ENCODE data around the gene LYAR. TPM values are rescaled to one million over a fixed set of nuclear protein-coding genes. Genes with fewer than 3 reads are reported as not detected.

The LYAR gene
- total RNA-seq, 6 donors from 2014 or later, result 6.5 to 22.9 (median 14.1) TPM

DNA sequence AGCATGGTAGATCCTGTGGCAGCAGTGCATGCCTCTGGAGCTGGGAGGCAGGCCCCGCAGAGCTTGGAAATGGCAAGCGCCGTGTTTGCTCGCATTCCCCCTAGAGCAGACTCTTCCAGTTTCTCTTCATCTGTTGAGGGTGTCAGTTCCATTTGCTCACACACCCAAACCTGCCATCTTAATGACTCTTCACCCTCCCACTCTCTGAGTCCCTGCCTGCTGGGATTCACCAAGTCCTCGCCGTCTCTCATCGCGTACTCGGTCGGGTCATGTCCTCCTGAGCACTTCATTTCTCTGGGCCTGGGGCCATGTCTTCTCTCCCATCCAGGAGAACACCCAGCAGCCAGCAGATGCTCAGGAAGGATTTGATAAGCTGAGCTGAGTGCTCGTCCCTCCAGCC lies 17.0 kb upstream of the LYAR start:
- Histone ChIP-seq H3K36me3 (peaks cover 0 to 44% (median 23%) of the 10 kb centered on the region in 4 donors), H3K4me1 (no peaks in the 10 kb centered on the region), H3K4me3 (no peak overlapping the region), H3K27ac (no peak overlapping the region), H3K27me3 (no peaks in the 10 kb centered on the region), H3K9me3 (no peaks in the 10 kb centered on the region)
- DNase-seq (peak in 1 of 2 donors; percentile 21), ATAC-seq (ENCODE audit: low FRiP score in 2 of 2) (no peak)
- TF ChIP-seq POLR2A (IDR thresholded peaks at IDR 0.05), result no peak
- TF ChIP-seq, protein P1, sequence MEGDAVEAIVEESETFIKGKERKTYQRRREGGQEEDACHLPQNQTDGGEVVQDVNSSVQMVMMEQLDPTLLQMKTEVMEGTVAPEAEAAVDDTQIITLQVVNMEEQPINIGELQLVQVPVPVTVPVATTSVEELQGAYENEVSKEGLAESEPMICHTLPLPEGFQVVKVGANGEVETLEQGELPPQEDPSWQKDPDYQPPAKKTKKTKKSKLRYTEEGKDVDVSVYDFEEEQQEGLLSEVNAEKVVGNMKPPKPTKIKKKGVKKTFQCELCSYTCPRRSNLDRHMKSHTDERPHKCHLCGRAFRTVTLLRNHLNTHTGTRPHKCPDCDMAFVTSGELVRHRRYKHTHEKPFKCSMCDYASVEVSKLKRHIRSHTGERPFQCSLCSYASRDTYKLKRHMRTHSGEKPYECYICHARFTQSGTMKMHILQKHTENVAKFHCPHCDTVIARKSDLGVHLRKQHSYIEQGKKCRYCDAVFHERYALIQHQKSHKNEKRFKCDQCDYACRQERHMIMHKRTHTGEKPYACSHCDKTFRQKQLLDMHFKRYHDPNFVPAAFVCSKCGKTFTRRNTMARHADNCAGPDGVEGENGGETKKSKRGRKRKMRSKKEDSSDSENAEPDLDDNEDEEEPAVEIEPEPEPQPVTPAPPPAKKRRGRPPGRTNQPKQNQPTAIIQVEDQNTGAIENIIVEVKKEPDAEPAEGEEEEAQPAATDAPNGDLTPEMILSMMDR (IDR thresholded peaks at IDR 0.05), result no peak
- no peak for TF ChIP-seq EP300 (IDR thresholded peaks at IDR 0.05)
- TF ChIP-seq POLR2AphosphoS5 (IDR thresholded peaks at IDR 0.05), result no peak
- 94 to 97% methylated on average over 10 to 11 of the region's 11 CpGs for WGBS, 2 donors

DNA sequence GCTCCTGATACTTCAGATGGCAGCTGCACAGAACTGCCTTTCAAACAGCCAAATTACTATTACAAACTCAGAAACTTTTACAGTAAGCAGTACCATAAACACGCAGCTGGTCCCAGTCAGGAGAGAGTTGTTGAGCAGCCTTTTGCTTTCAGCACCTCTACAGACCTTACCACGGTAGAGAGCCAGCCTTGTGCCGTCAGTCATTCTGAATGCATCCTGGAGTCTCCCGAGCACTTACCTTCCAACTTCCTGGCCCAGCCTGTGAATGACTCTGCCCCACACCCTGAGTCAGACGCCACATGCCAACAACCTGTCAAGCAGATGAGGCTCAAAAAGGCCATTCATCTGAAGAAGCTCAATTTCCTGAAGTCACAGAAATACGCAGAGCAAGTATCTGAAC lies 12.5 kb upstream of the LYAR start:
- no peak for DNase-seq
- Histone ChIP-seq H3K4me1 (no peaks in the 10 kb centered on the region), H3K27me3 (no peaks in the 10 kb centered on the region), H3K9me3 (no peaks in the 10 kb centered on the region), H3K27ac (no peak overlapping the region), H3K36me3 (peaks cover 0 to 58% (median 25%) of the 10 kb centered on the region in 4 donors), H3K4me3 (no peak overlapping the region)
- ATAC-seq (ENCODE audit: low FRiP score in 2 of 2), result no peak
- TF ChIP-seq POLR2A (IDR thresholded peaks at IDR 0.05) (no peak), POLR2AphosphoS5 (IDR thresholded peaks at IDR 0.05) (no peak), EP300 (IDR thresholded peaks at IDR 0.05) (no peak)
- TF ChIP-seq, protein P1 (IDR thresholded peaks at IDR 0.05), result no peak
- 70 to 72% methylated on average over 6 of the region's 6 CpGs for WGBS, 2 donors

DNA sequence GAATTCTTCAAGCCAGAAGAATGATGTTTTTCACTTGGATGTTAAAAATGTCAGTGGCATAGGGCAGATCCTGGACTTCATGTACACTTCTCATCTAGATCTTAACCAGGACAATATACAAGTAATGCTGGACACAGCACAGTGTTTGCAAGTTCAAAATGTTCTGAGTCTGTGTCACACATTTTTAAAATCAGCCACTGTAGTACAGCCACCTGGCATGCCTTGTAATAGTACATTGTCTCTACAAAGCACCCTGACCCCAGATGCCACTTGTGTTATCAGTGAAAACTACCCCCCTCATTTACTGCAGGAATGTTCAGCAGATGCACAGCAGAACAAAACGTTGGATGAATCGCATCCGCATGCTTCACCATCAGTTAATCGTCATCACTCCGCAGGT lies 12.0 kb upstream of the LYAR start:
- H3K27ac ChIP-seq, result no peak overlapping the region
- no peak overlapping the region for H3K4me3 ChIP-seq
- H3K36me3 ChIP-seq, result peaks cover 0 to 54% (median 23%) of the 10 kb centered on the region in 4 donors
- no peaks in the 10 kb centered on the region for H3K27me3 ChIP-seq
- no peak for TF ChIP-seq POLR2AphosphoS5 (IDR thresholded peaks at IDR 0.05)
- no peak for TF ChIP-seq POLR2A (IDR thresholded peaks at IDR 0.05)
- TF ChIP-seq EP300 (IDR thresholded peaks at IDR 0.05), result no peak
- TF ChIP-seq, protein P1 (IDR thresholded peaks at IDR 0.05), result no peak
- ATAC-seq (ENCODE audit: low FRiP score in 2 of 2), result no peak
- H3K4me1 ChIP-seq, result no peaks in the 10 kb centered on the region
- no peaks in the 10 kb centered on the region for H3K9me3 ChIP-seq
- DNase-seq, result no peak
- 94% methylated on average over 5 of the region's 5 CpGs for WGBS, 2 donors

DNA sequence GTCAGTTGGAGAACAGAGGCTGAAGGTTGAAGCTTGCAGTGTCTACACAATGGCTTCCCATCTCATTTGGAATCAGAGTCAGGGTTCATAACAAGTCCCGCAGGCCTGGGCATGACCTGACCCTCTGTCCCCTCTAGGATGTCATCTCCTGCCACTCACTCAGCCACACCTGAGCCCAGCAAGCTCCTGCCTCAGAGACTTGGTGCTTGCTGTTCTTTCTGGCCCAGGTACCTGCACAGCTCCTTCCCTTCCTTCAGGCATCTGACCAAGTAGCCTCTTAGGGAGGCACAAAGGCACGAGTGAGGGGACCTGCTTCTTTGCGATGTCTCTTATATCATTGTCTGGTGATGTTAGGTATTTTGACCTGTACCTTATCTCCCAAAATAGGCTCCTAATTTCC lies 9.1 kb upstream of the LYAR start:
- no peak for ATAC-seq (ENCODE audit: low FRiP score in 2 of 2)
- Histone ChIP-seq H3K27me3 (no peaks in the 10 kb centered on the region), H3K27ac (no peak overlapping the region), H3K4me1 (no peaks in the 10 kb centered on the region), H3K4me3 (no peak overlapping the region), H3K9me3 (no peaks in the 10 kb centered on the region), H3K36me3 (peaks cover 0 to 40% (median 16%) of the 10 kb centered on the region in 4 donors)
- WGBS, 2 donors, result 95 to 97% methylated on average over 3 of the region's 3 CpGs
- TF ChIP-seq, protein P1 (IDR thresholded peaks at IDR 0.05), result no peak
- TF ChIP-seq POLR2A (IDR thresholded peaks at IDR 0.05), result no peak
- no peak for TF ChIP-seq EP300 (IDR thresholded peaks at IDR 0.05)
- no peak for TF ChIP-seq POLR2AphosphoS5 (IDR thresholded peaks at IDR 0.05)
- DNase-seq, result no peak

DNA sequence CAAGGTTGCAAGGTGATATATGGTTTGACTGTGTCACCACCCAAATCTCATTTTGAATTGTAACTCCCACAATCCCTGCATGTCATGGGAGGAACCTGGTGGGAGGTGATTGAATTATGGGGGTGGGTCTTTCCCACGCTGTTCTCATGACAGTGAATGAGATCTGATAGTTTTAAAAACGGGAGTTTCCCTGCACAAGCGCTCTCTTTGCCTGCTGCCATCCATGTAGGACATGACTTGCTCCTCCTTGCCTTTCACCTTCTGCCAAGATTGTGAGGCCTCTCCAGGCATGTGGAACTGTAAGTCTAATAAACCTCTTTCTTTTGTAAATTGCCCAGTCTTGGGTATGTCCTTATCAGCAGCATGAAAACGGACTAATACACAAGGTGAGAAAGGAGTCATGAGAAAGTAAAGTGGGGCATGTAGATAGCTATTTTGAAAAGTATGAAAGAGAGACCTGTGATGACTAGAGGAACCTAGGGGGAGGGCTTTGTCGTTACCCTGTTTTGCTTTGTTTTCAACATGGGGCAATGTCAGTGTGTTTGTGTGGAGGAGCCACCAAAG lies 6.4 kb upstream of the LYAR start:
- Histone ChIP-seq H3K4me3 (no peak overlapping the region), H3K27ac (no peak overlapping the region), H3K4me1 (peaks cover 0 to 10% (median 2%) of the 10 kb centered on the region in 4 donors), H3K27me3 (no peaks in the 10 kb centered on the region), H3K36me3 (peaks cover 0 to 18% (median 2%) of the 10 kb centered on the region in 4 donors), H3K9me3 (no peaks in the 10 kb centered on the region)
- no peak for TF ChIP-seq EP300 (IDR thresholded peaks at IDR 0.05)
- TF ChIP-seq POLR2AphosphoS5 (IDR thresholded peaks at IDR 0.05), result no peak
- no peak for TF ChIP-seq POLR2A (IDR thresholded peaks at IDR 0.05)
- TF ChIP-seq, protein P1 (IDR thresholded peaks at IDR 0.05), result no peak
- no peak for DNase-seq
- ATAC-seq (ENCODE audit: low FRiP score in 2 of 2), result no peak
- WGBS, 2 donors, result 96% methylated on average over 5 of the region's 5 CpGs
